Activated CD4-positive, alpha-beta T cell treated with anti-CD3 and anti-CD28 coated beads, Interleukin-2, Interleukin-6, amounts not matched to agents 100 ng/mL and 50 ng/mL, durations not matched to agents 16 hours and 8 hours (primary cell): ENCODE data around the gene PTP4A2.

Source experiments
- DNase-seq: peaks from one replicate; pipeline ENCODE4 v3.0.0-alpha.2; 2020

PTP4A2 gene

GRCh38 chr1:31857863-31858262, 80.3 kb downstream of the PTP4A2 start:
- no peak for DNase-seq
